Thoracic aorta (tissue), 2 donors: ENCODE measurements around the gene KCNMB2. TPM values are rescaled to one million over a fixed set of nuclear protein-coding genes. Genes with fewer than 3 reads are reported as not detected.

Experiments
- ATAC-seq: fragments of 150-250 bp; one replicate; pipeline ENCODE4 v1.8.0; 2017; ENCODE audit warnings: low read depth; ENCODE audit not compliant: insufficient number of reproducible peaks, low FRiP score
- DNase-seq: peaks from one replicate; pipeline ENCODE4 v3.0.0-alpha.2; 2020; ENCODE audit warnings: low spot score
- H3K27ac ChIP-seq, 2 donors: fragments of 200-600 bp; sonication (generic); 1 replicate in 1 of 2; 2 replicates in 1 of 2; pipeline ENCODE4 v1.5.1; 2016; ENCODE audit warnings: mild to moderate bottlenecking in 2 of 2, moderate library complexity in 2 of 2
- H3K27me3 ChIP-seq: fragments of 200-600 bp; sonication (generic); replicated peaks from 2 replicates; pipeline ENCODE4 v1.6.0; 2016; ENCODE audit warnings: mild to moderate bottlenecking; ENCODE audit not compliant: insufficient read depth
- H3K36me3 ChIP-seq: fragments of 200-600 bp; sonication (generic); one replicate; pipeline ENCODE4 v1.5.1; 2016
- H3K4me1 ChIP-seq, 2 donors: fragments of 200-600 bp; sonication (generic); 1 replicate in 1 of 2; 2 replicates in 1 of 2; pipeline versions ENCODE4 v1.5.1 to v1.6.0; 2016; ENCODE audit warnings: low read depth in 2 of 2, mild to moderate bottlenecking in 1 of 2; ENCODE audit not compliant: control insufficient read depth in 1 of 2
- H3K4me3 ChIP-seq: fragments of 200-600 bp; sonication (generic); 2 replicates; pipeline ENCODE4 v1.5.1; 2016; ENCODE audit warnings: mild to moderate bottlenecking
- H3K9me3 ChIP-seq: fragments of 200-600 bp; sonication (generic); 2 replicates; pipeline ENCODE4 v1.5.1; 2016
- total RNA-seq, 2 donors: library from RNA; depleted of rRNA; stranded (reverse); fragments of >200 nt; gene quantifications; one replicate each; pipeline versions ENCODE4 v1.1.0 to v1.2.3, GENCODE V29; 2016
- TF ChIP-seq, protein P1 (sequence below): fragments of 200-600 bp; sonication (generic); IDR thresholded peaks from one replicate; pipeline ENCODE4 v1.5.1; 2019; ENCODE audit warnings: antibody characterized with exemption

The KCNMB2 gene
- total RNA-seq, 2 donors from 2014 or later, result not detected

DNA sequence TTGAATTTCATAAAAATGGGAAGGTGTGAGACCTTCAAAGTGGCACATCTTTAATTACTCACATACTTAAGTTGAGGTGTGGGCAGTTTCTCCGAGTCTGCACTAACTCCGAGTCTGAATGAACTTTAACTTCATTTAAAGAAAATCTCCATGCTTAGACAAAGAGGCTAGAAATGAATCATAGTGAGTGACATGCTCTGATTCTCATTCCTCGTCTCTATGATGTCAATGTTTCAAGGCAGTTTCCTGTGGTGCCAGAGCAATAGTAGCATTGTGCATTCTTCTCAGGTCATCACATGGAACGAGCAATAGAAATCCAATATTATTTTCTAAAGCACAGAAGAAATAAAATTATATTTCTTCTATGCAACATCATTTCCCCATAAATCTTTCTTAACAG is 224.8 kb downstream of the KCNMB2 start:
- Histone ChIP-seq H3K36me3 (no peaks in the 10 kb centered on the region), H3K9me3 (no peaks in the 10 kb centered on the region), H3K27me3 (no peaks in the 10 kb centered on the region), H3K27ac (no peak overlapping the region), H3K4me1 (no peaks in the 10 kb centered on the region), H3K4me3 (no peak overlapping the region)
- no peak for ATAC-seq
- TF ChIP-seq, protein P1, sequence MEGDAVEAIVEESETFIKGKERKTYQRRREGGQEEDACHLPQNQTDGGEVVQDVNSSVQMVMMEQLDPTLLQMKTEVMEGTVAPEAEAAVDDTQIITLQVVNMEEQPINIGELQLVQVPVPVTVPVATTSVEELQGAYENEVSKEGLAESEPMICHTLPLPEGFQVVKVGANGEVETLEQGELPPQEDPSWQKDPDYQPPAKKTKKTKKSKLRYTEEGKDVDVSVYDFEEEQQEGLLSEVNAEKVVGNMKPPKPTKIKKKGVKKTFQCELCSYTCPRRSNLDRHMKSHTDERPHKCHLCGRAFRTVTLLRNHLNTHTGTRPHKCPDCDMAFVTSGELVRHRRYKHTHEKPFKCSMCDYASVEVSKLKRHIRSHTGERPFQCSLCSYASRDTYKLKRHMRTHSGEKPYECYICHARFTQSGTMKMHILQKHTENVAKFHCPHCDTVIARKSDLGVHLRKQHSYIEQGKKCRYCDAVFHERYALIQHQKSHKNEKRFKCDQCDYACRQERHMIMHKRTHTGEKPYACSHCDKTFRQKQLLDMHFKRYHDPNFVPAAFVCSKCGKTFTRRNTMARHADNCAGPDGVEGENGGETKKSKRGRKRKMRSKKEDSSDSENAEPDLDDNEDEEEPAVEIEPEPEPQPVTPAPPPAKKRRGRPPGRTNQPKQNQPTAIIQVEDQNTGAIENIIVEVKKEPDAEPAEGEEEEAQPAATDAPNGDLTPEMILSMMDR, result no peak
- DNase-seq, result no peak

DNA sequence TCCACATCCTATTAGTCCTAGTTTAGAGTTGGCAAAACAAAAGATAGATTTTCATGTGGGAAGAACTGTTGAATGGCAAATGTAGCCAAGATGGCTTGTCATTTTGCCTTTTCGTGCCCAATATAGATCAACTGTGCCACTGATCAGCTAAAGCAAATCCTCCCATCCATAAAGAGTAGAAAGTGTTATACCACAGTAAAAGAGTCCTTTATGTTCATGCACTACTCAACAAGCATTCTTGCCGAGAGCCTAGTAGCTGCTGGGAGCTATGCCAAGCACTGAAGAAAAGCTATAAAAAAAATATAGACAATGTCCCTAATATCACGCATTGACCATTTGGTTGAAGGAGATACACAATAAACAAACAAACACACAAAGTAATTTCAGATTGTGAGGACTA is 225.2 kb downstream of the KCNMB2 start:
- ATAC-seq (no peak), DNase-seq (no peak)
- TF ChIP-seq, protein P1, result no peak
- Histone ChIP-seq H3K27ac (no peak overlapping the region), H3K36me3 (no peaks in the 10 kb centered on the region), H3K4me3 (no peak overlapping the region), H3K4me1 (no peaks in the 10 kb centered on the region), H3K27me3 (no peaks in the 10 kb centered on the region), H3K9me3 (no peaks in the 10 kb centered on the region)

DNA sequence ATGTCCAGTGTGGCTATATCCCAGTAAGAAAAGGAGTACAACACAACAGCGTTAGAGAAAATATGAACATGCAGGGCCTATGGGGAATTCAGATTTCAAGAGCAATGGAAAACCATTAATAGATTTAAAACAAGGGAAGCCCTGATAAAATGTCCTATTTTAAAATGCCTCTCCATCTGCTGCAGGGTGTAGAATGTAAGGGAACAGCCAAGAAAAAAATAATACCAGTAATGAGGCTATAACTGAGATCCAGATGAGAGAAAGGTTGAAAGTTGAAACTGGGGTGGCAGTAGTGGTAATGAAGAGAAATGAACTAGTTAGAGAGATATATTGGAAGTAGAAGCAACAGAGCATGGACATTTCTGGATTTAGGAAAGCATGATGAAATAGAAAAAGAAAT is 226.1 kb downstream of the KCNMB2 start:
- Histone ChIP-seq H3K4me1 (no peaks in the 10 kb centered on the region), H3K4me3 (no peak overlapping the region), H3K27ac (no peak overlapping the region), H3K27me3 (no peaks in the 10 kb centered on the region), H3K36me3 (no peaks in the 10 kb centered on the region), H3K9me3 (no peaks in the 10 kb centered on the region)
- DNase-seq (no peak), ATAC-seq (no peak)
- TF ChIP-seq, protein P1, result no peak

DNA sequence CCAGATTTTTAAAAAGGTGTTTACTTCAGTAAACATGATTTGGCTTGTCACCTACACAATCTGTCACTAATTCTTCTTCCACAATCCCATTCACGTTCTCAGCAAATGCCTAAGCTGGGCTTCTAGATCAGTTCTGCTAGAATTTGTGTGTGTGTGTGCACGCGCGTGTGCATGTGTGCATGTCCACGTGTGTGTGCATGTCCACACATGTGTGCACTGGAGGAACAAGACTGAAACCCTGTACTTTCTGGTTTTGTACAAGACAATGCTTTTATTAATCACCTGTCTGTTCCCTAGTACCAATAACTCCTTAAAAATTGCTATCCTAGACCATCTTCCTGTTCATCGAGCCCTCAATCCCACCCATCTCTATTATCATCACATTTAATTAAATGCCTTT is 229.2 kb downstream of the KCNMB2 start:
- Histone ChIP-seq H3K36me3 (no peaks in the 10 kb centered on the region), H3K4me1 (no peaks in the 10 kb centered on the region), H3K9me3 (no peaks in the 10 kb centered on the region), H3K27ac (no peak overlapping the region), H3K27me3 (no peaks in the 10 kb centered on the region), H3K4me3 (no peak overlapping the region)
- TF ChIP-seq, protein P1, result no peak
- ATAC-seq (no peak), DNase-seq (no peak)

DNA sequence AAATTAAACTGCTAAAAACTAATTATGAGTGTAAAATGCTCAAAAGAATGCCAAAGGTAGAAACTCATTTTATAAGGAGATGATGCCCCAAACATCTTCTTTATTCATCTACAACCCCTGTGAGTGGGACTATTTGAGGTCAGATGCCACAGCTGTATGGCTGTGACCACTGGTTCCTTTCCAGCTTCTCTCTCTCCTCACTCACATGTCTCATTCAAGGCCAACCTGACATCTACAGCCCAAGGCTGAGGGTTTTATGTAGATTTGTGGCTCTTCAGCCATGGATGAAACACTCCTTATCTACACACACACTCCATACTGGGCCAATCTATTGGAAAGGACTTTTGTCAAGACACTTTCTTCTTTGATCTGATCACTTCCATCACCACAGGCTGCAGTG is 231.3 kb downstream of the KCNMB2 start:
- no peaks in the 10 kb centered on the region for H3K27me3 ChIP-seq
- no peaks in the 10 kb centered on the region for H3K9me3 ChIP-seq
- TF ChIP-seq, protein P1, result no peak
- no peak overlapping the region for H3K4me3 ChIP-seq
- DNase-seq (no peak), ATAC-seq (no peak)
- H3K36me3 ChIP-seq, result no peaks in the 10 kb centered on the region
- no peaks in the 10 kb centered on the region for H3K4me1 ChIP-seq
- H3K27ac ChIP-seq, result no peak overlapping the region
